GM23338 (cell line): Measurements from ENCODE around the gene TSPAN4. TPM values are rescaled to one million over a fixed set of nuclear protein-coding genes. Genes with fewer than 3 reads are reported as not detected.

Experiments used
- ATAC-seq: fragments of 200-7000 bp; cut with Tn5 transposase; 3 replicates; pipeline ENCODE4 v1.9.1; 2020
- DNase-seq: peaks from one replicate; pipeline ENCODE4 v3.0.0-alpha.2; 2015; ENCODE audit warnings: low spot score
- H2AFZ ChIP-seq: fragments of 200-600 bp; sonication (generic); 2 replicates; pipeline ENCODE4 v1.8.0; 2016; ENCODE audit warnings: antibody characterized with exemption, mild to moderate bottlenecking, moderate library complexity
- H3F3A ChIP-seq: fragments of 200-600 bp; sonication (generic); replicated peaks from 2 replicates; pipeline ENCODE4 v1.8.0; 2017; ENCODE audit warnings: antibody characterized with exemption, mixed run types, low read depth
- H3K27ac ChIP-seq: fragments of 200-600 bp; sonication (generic); 2 replicates; pipeline ENCODE4 v1.6.1; 2016; ENCODE audit warnings: low read depth
- H3K27me3 ChIP-seq: fragments of 200-600 bp; sonication (generic); 2 replicates; pipeline ENCODE4 v1.8.0; 2016; ENCODE audit warnings: mild to moderate bottlenecking, mixed run types, moderate library complexity; ENCODE audit not compliant: insufficient read depth
- H3K36me3 ChIP-seq: fragments of 200-600 bp; sonication (generic); 2 replicates; pipeline ENCODE4 v1.8.0; 2016; ENCODE audit warnings: mild to moderate bottlenecking; ENCODE audit not compliant: insufficient read depth
- H3K4me1 ChIP-seq: fragments of 200-600 bp; sonication (generic); 2 replicates; pipeline ENCODE4 v1.8.0; 2016; ENCODE audit warnings: mild to moderate bottlenecking, moderate library complexity; ENCODE audit not compliant: insufficient read depth
- H3K4me2 ChIP-seq: fragments of 200-600 bp; sonication (generic); 2 replicates; pipeline ENCODE4 v1.7.1; 2017; ENCODE audit warnings: mixed run types
- H3K4me3 ChIP-seq: fragments of 200-600 bp; sonication (generic); 2 replicates; pipeline ENCODE4 v1.6.1; 2016; ENCODE audit warnings: mixed run types
- H3K79me2 ChIP-seq: fragments of 200-600 bp; sonication (generic); replicated peaks from 2 replicates; pipeline ENCODE4 v1.8.0; 2017; ENCODE audit warnings: mild to moderate bottlenecking; ENCODE audit not compliant: insufficient read depth
- H3K9me2 ChIP-seq: fragments of 200-600 bp; sonication (generic); 2 replicates; pipeline ENCODE4 v1.8.0; 2017; ENCODE audit not compliant: insufficient read depth
- H4K20me1 ChIP-seq: fragments of 200-600 bp; sonication (generic); replicated peaks from 2 replicates; pipeline ENCODE4 v1.8.0; 2017; ENCODE audit warnings: mild to moderate bottlenecking; ENCODE audit not compliant: insufficient read depth
- H3K27ac Mint-ChIP-seq: 2 replicates; pipeline ENCODE4 v1.8.0; 2020; ENCODE audit warnings: inconsistent platforms, mild to moderate bottlenecking, moderate library complexity, mixed read lengths
- H3K27me3 Mint-ChIP-seq: 3 replicates; pipeline ENCODE4 v1.8.0; 2022; ENCODE audit warnings: low read depth, mild to moderate bottlenecking, moderate library complexity, mixed read lengths, inconsistent platforms; ENCODE audit not compliant: insufficient read depth, poor library complexity
- H3K36me3 Mint-ChIP-seq: 3 replicates; pipeline ENCODE4 v1.8.0; 2021; ENCODE audit warnings: low read depth, mild to moderate bottlenecking, inconsistent platforms, moderate library complexity, mixed read lengths
- H3K4me1 Mint-ChIP-seq: 3 replicates; pipeline ENCODE4 v1.8.0; 2020; ENCODE audit warnings: mild to moderate bottlenecking, inconsistent platforms, mixed read lengths
- H3K4me3 Mint-ChIP-seq: 3 replicates; pipeline ENCODE4 v1.8.0; 2021; ENCODE audit warnings: moderate library complexity, mild to moderate bottlenecking, inconsistent platforms, mixed read lengths
- H3K9me3 Mint-ChIP-seq: 3 replicates; pipeline ENCODE4 v1.8.0; 2020; ENCODE audit warnings: moderate library complexity, mild to moderate bottlenecking, inconsistent platforms, mixed read lengths
- CREB1 ChIP-seq: fragments of 250-450 bp; sonication (Bioruptor Pico); IDR thresholded peaks from 2 replicates; pipeline ENCODE4 v1.5.0; 2020; ENCODE audit warnings: low read depth, mild to moderate bottlenecking, moderate library complexity
- CTCF ChIP-seq, 2 experiments: fragments of 200-600 bp in 1 of 2; sonication (generic) in 1 of 2; conservative IDR thresholded peaks; 2 replicates each; pipeline versions ENCODE4 v1.5.1 to v1.6.1; 2016 to 2017; ENCODE audit warnings: antibody characterized with exemption in 2 of 2, low read depth in 2 of 2, mild to moderate bottlenecking in 2 of 2, moderate library complexity in 1 of 2
- ETS1 ChIP-seq: IDR thresholded peaks from 2 replicates; pipeline ENCODE4 v1.6.1; 2016; ENCODE audit warnings: antibody characterized with exemption
- EZH2 ChIP-seq: fragments of 200-600 bp; sonication (generic); IDR thresholded peaks from one replicate; pipeline ENCODE4 v1.8.0; 2017; ENCODE audit warnings: antibody characterized with exemption, mild to moderate bottlenecking, low read depth; ENCODE audit not compliant: unreplicated experiment
- EZH2phosphoT487 ChIP-seq: fragments of 200-600 bp; sonication (generic); IDR thresholded peaks from one replicate; pipeline ENCODE4 v1.8.1; 2018; ENCODE audit warnings: antibody characterized with exemption; ENCODE audit not compliant: unreplicated experiment
- NANOG ChIP-seq: IDR thresholded peaks from 2 replicates; pipeline ENCODE4 v1.6.1; 2016; ENCODE audit warnings: antibody characterized with exemption, borderline replicate concordance
- POLR2AphosphoS5 ChIP-seq: IDR thresholded peaks from 2 replicates; pipeline ENCODE4 v1.6.1; 2016; ENCODE audit warnings: antibody characterized with exemption, low read depth
- REST ChIP-seq: IDR thresholded peaks from one replicate; pipeline ENCODE4 v1.6.1; 2018; ENCODE audit warnings: antibody characterized with exemption; ENCODE audit not compliant: unreplicated experiment
- STAT1 ChIP-seq: IDR thresholded peaks from one replicate; pipeline ENCODE4 v1.6.1; 2016; ENCODE audit warnings: antibody characterized with exemption; ENCODE audit not compliant: unreplicated experiment
- polyA plus RNA-seq: library from polyadenylated mRNA; unstranded; fragments of >200 nt; fragmentation: Nextera tagmentation; extraction: Ambion mirVana; gene quantifications from 2 replicates; pipeline ENCODE4 v1.2.1, GENCODE V29; 2016
- total RNA-seq: library from RNA; depleted of rRNA; stranded (reverse); fragments of >200 nt; shearing (Covaris generic); gene quantifications from 2 replicates; pipeline ENCODE4 v1.2.3, GENCODE V29; 2014

Gene TSPAN4
- total and polyA plus RNA-seq, 2 experiments from 2014 or later = 76.8 to 150 TPM

- no peak for TF ChIP-seq CTCF (conservative IDR thresholded peaks at IDR 0.05; ENCODE audit: low read depth in 2 of 2)
- TF ChIP-seq CREB1 = no peak
- no peak for TF ChIP-seq NANOG
- TF ChIP-seq REST = no peak
- TF ChIP-seq EZH2phosphoT487 = no peak
- TF ChIP-seq STAT1 = no peak
- no peak for TF ChIP-seq ETS1
These were observed 58.9 kb downstream of the TSPAN4 start (continued) for GRCh38 chr11:901452-902061.

- peaks cover 5% of the 10 kb centered on the region; the same call in 2 of the 3 replicates for H3K4me1 Mint-ChIP-seq
- H3K27ac Mint-ChIP-seq = no peak overlapping the region
These were observed 61.7 kb downstream of the TSPAN4 start for GRCh38 chr11:904380-904779.

More at GRCh38 chr11:904380-904779, 61.7 kb downstream of the TSPAN4 start:
- Mint-ChIP-seq H3K4me3 (no peak overlapping the region), H3K9me3 (no peaks in the 10 kb centered on the region), H3K36me3 (peaks cover 63% of the 10 kb centered on the region), H3K27me3 (peaks cover 6% of the 10 kb centered on the region)
- no peak overlapping the region for H3K4me3 ChIP-seq
- peaks cover 6% of the 10 kb centered on the region for H4K20me1 ChIP-seq
- H3K27ac ChIP-seq = no peak overlapping the region
- peaks cover 6% of the 10 kb centered on the region for H3K36me3 ChIP-seq
- peaks cover 3% of the 10 kb centered on the region; the same call in 1 of the 2 replicates for H3K4me1 ChIP-seq
- no peaks in the 10 kb centered on the region for H3K27me3 ChIP-seq
- no peak for ATAC-seq
- H3K4me2 ChIP-seq = no peak overlapping the region
- no peak for TF ChIP-seq POLR2AphosphoS5
- no peak for TF ChIP-seq NANOG
- TF ChIP-seq CREB1 = no peak
- TF ChIP-seq EZH2 = no peak
- no peak for TF ChIP-seq STAT1
- no peak for TF ChIP-seq EZH2phosphoT487
- peaks cover 35% of the 10 kb centered on the region for H3K79me2 ChIP-seq
- H3F3A ChIP-seq = 0 out of 2 replicates have a peak, but pooled peaks cover 1% of the 10 kb centered on the region
- H2AFZ ChIP-seq = no peak overlapping the region
- no peak for DNase-seq
- no peaks in the 10 kb centered on the region for H3K9me2 ChIP-seq
